Right lung (tissue), 5 donors: ENCODE results near the gene ADIG. TPM values are rescaled to one million over a fixed set of nuclear protein-coding genes. Genes with fewer than 3 reads are reported as not detected.
"Not testable (repeated sequence)": the region's sequence is repeated elsewhere in the genome, so short reads cannot be mapped to it uniquely, and the experiment has no call there.

Source experiments
- DNase-seq, 2 donors: peaks; one replicate each; pipeline ENCODE4 v3.0.0-alpha.2; 2013
- polyA plus RNA-seq, 5 donors: library from polyadenylated mRNA; unstranded; fragments of 120-200 nt; gene quantifications; one replicate each; pipeline versions ENCODE4 v1.2.1 to v1.2.3, GENCODE V29; 2013; ENCODE audit warnings: inconsistent platforms in 1 of 5, low replicate concordance in 1 of 5; ENCODE audit not compliant: insufficient read length in 5 of 5, insufficient read depth in 1 of 5

Gene ADIG
- polyA plus RNA-seq, 5 donors: not detected

- DNase-seq: no peak
These were observed 11.1 kb upstream of the ADIG start for GRCh38 chr20:38569747-38570525.

GRCh38 chr20:38573413-38573812 lies 7.6 kb upstream of the ADIG start:
- DNase-seq: no peak

- no peak for DNase-seq
These were observed 1.6 kb upstream of the ADIG start for GRCh38 chr20:38579219-38579910.

GRCh38 chr20:38579921-38580320 lies 1.1 kb upstream of the ADIG start:
- no peak for DNase-seq

- DNase-seq: no peak
These were observed 897 bp downstream of the ADIG start for GRCh38 chr20:38581830-38582358.

- no peak for DNase-seq
These were observed 2.3 kb downstream of the ADIG start for GRCh38 chr20:38583306-38583705.

- no peak for DNase-seq
These were observed 3.2 kb downstream of the ADIG start for GRCh38 chr20:38584099-38584763.

GRCh38 chr20:38585404-38586180 lies 4.6 kb downstream of the ADIG start:
- no peak for DNase-seq

GRCh38 chr20:38586181-38586525 lies 5.2 kb downstream of the ADIG start:
- no peak for DNase-seq

GRCh38 chr20:38588303-38588702 lies 7.3 kb downstream of the ADIG start:
- DNase-seq: no peak

- DNase-seq: no peak
These were observed 8.4 kb downstream of the ADIG start for GRCh38 chr20:38589351-38589750.

- DNase-seq: no peak
These were observed 9.1 kb downstream of the ADIG start for GRCh38 chr20:38589967-38590675.

GRCh38 chr20:38590676-38591473 lies 9.9 kb downstream of the ADIG start:
- DNase-seq: no peak

GRCh38 chr20:38591474-38592410 lies 10.7 kb downstream of the ADIG start:
- no peak for DNase-seq

- DNase-seq: not testable (repeated sequence)
These were observed 11.4 kb downstream of the ADIG start for GRCh38 chr20:38592411-38592790.

- not testable (repeated sequence) for DNase-seq
These were observed 13.3 kb downstream of the ADIG start for GRCh38 chr20:38594281-38594680.

GRCh38 chr20:38595886-38596285 lies 14.9 kb downstream of the ADIG start:
- not testable (repeated sequence) for DNase-seq

- peak; percentile 28 to 29 for DNase-seq
These were observed 18.4 kb downstream of the ADIG start for GRCh38 chr20:38599410-38599882.

GRCh38 chr20:38600057-38600456 lies 19.1 kb downstream of the ADIG start:
- no peak for DNase-seq
